SK-N-SH (cell line): ENCODE measurements around the gene SYT1.

ENCODE experiments used
- EP300 ChIP-seq, 2 experiments: IDR thresholded peaks; 2 replicates each; pipeline versions ENCODE4 v1.4.0 to v1.6.1; 2012; ENCODE audit warnings: borderline replicate concordance in 1 of 2, low read depth in 1 of 2, low read length in 1 of 2
- EZH2phosphoT487 ChIP-seq: fragments of 200-600 bp; sonication (generic); IDR thresholded peaks from 2 replicates; pipeline ENCODE4 v1.6.1; 2017; ENCODE audit warnings: low read depth, mixed run types, mild to moderate bottlenecking, antibody characterized with exemption, moderate library complexity, borderline replicate concordance
- POLR2AphosphoS5 ChIP-seq: IDR thresholded peaks from 2 replicates; pipeline ENCODE4 v1.6.1; 2012; ENCODE audit warnings: low read depth, low read length
- TAF1 ChIP-seq: IDR thresholded peaks from 2 replicates; pipeline ENCODE4 v1.6.1; 2012; ENCODE audit warnings: low read depth, mild to moderate bottlenecking, low read length, moderate library complexity, borderline replicate concordance
- TEAD4 ChIP-seq: IDR thresholded peaks from 2 replicates; pipeline ENCODE4 v1.4.0; 2012; ENCODE audit warnings: mild to moderate bottlenecking, borderline replicate concordance; ENCODE audit not compliant: insufficient read depth
- TF ChIP-seq, protein P1 (sequence below): fragments of 200-600 bp; sonication (generic); IDR thresholded peaks from 2 replicates; pipeline ENCODE4 v1.6.1; 2017; ENCODE audit warnings: antibody characterized with exemption, mild to moderate bottlenecking, moderate library complexity
- TF ChIP-seq, protein P2 (sequence below): IDR thresholded peaks from 2 replicates; pipeline ENCODE4 v1.4.0; 2012; ENCODE audit warnings: low read depth, borderline replicate concordance
- TF ChIP-seq, protein P3 (sequence below): IDR thresholded peaks from 2 replicates; pipeline ENCODE4 v1.6.1; 2012; ENCODE audit warnings: mild to moderate bottlenecking, low read depth, low read length, moderate library complexity
- TF ChIP-seq, protein P4 (sequence below): IDR thresholded peaks from 2 replicates; pipeline ENCODE4 v1.4.0; 2012; ENCODE audit warnings: low read depth

DNA sequence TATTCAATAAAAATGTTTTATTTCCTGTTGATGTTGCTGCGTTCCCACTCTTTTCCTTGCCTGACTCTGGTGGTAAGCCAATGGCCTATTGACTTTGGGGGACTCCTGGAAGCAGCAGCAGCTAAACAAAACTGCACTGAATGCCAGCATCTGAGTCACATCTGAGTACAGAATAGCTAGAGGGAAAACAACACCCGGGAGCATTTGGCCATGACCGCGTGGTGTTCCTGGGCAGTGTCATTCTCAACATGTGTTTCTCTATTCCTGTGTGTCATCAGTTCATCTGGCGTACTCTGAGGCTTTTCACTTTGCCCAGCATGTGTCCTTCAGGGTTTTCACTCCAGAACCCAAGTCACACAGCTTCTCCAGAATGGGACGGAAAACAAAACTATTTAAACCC, 587.4 kb downstream of the SYT1 start:
- TF ChIP-seq, protein P1, sequence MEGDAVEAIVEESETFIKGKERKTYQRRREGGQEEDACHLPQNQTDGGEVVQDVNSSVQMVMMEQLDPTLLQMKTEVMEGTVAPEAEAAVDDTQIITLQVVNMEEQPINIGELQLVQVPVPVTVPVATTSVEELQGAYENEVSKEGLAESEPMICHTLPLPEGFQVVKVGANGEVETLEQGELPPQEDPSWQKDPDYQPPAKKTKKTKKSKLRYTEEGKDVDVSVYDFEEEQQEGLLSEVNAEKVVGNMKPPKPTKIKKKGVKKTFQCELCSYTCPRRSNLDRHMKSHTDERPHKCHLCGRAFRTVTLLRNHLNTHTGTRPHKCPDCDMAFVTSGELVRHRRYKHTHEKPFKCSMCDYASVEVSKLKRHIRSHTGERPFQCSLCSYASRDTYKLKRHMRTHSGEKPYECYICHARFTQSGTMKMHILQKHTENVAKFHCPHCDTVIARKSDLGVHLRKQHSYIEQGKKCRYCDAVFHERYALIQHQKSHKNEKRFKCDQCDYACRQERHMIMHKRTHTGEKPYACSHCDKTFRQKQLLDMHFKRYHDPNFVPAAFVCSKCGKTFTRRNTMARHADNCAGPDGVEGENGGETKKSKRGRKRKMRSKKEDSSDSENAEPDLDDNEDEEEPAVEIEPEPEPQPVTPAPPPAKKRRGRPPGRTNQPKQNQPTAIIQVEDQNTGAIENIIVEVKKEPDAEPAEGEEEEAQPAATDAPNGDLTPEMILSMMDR = no peak
- TF ChIP-seq, protein P2, sequence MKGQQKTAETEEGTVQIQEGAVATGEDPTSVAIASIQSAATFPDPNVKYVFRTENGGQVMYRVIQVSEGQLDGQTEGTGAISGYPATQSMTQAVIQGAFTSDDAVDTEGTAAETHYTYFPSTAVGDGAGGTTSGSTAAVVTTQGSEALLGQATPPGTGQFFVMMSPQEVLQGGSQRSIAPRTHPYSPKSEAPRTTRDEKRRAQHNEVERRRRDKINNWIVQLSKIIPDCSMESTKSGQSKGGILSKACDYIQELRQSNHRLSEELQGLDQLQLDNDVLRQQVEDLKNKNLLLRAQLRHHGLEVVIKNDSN = no peak
- TF ChIP-seq POLR2AphosphoS5 = 0 out of 2 replicates have a peak, but pooled peaks have one; percentile 17
- no peak for TF ChIP-seq TEAD4
- TF ChIP-seq EZH2phosphoT487 = no peak
- TF ChIP-seq, protein P3, sequence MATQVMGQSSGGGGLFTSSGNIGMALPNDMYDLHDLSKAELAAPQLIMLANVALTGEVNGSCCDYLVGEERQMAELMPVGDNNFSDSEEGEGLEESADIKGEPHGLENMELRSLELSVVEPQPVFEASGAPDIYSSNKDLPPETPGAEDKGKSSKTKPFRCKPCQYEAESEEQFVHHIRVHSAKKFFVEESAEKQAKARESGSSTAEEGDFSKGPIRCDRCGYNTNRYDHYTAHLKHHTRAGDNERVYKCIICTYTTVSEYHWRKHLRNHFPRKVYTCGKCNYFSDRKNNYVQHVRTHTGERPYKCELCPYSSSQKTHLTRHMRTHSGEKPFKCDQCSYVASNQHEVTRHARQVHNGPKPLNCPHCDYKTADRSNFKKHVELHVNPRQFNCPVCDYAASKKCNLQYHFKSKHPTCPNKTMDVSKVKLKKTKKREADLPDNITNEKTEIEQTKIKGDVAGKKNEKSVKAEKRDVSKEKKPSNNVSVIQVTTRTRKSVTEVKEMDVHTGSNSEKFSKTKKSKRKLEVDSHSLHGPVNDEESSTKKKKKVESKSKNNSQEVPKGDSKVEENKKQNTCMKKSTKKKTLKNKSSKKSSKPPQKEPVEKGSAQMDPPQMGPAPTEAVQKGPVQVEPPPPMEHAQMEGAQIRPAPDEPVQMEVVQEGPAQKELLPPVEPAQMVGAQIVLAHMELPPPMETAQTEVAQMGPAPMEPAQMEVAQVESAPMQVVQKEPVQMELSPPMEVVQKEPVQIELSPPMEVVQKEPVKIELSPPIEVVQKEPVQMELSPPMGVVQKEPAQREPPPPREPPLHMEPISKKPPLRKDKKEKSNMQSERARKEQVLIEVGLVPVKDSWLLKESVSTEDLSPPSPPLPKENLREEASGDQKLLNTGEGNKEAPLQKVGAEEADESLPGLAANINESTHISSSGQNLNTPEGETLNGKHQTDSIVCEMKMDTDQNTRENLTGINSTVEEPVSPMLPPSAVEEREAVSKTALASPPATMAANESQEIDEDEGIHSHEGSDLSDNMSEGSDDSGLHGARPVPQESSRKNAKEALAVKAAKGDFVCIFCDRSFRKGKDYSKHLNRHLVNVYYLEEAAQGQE = no peak
- TF ChIP-seq EP300 (IDR thresholded peaks at IDR 0.05; ENCODE audit: borderline replicate concordance in 1 of 2, low read depth in 1 of 2, low read length in 1 of 2) = no peak
- no peak for TF ChIP-seq TAF1
- TF ChIP-seq, protein P4, sequence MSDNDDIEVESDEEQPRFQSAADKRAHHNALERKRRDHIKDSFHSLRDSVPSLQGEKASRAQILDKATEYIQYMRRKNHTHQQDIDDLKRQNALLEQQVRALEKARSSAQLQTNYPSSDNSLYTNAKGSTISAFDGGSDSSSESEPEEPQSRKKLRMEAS = peak; percentile 89
